NCI-H82 treated with DMSO at 0.1 percent for 48 hours (cell line): ENCODE results near the gene TSPAN5.

Source experiments
- DNase-seq: peaks from one replicate; lab custom pipeline; 2025; ENCODE audit not compliant: unreplicated experiment; lab: John Stamatoyannopoulos, UW

TSPAN5 gene

GRCh38 chr4:98673978-98674377 is 15.6 kb upstream of the TSPAN5 start:
- no peak for DNase-seq

- DNase-seq: no peak
Measured at GRCh38 chr4:98673288-98673644, 14.9 kb upstream of the TSPAN5 start.

GRCh38 chr4:98672583-98673287 is 14.3 kb upstream of the TSPAN5 start:
- no peak for DNase-seq

- no peak for DNase-seq
Measured at GRCh38 chr4:98671131-98671530, 12.7 kb upstream of the TSPAN5 start.

- DNase-seq: no peak
Measured at GRCh38 chr4:98670186-98670585, 11.8 kb upstream of the TSPAN5 start.

GRCh38 chr4:98669577-98669976 is 11.2 kb upstream of the TSPAN5 start:
- DNase-seq: no peak

- no peak for DNase-seq
Measured at GRCh38 chr4:98664959-98665358, 6.5 kb upstream of the TSPAN5 start.

GRCh38 chr4:98663226-98664006 is 5.0 kb upstream of the TSPAN5 start:
- no peak for DNase-seq

- DNase-seq: no peak
Measured at GRCh38 chr4:98662626-98663225, 4.3 kb upstream of the TSPAN5 start.

GRCh38 chr4:98662055-98662453 is 3.6 kb upstream of the TSPAN5 start:
- DNase-seq: no peak

- DNase-seq: no peak
Measured at GRCh38 chr4:98661371-98662054, 3.1 kb upstream of the TSPAN5 start.

- DNase-seq: no peak
Measured at GRCh38 chr4:98659741-98660462, 1.5 kb upstream of the TSPAN5 start.

- DNase-seq: no peak
Measured at GRCh38 chr4:98659106-98659592, 738 bp upstream of the TSPAN5 start.

- peak; percentile 71 for DNase-seq
Measured at GRCh38 chr4:98657531-98658286, 702 bp downstream of the TSPAN5 start.

GRCh38 chr4:98656886-98657285 is 1.5 kb downstream of the TSPAN5 start:
- no peak for DNase-seq

GRCh38 chr4:98656443-98656842 is 2.0 kb downstream of the TSPAN5 start:
- no peak for DNase-seq

- no peak for DNase-seq
Measured at GRCh38 chr4:98653890-98654867, 4.2 kb downstream of the TSPAN5 start.

- DNase-seq: no peak
Measured at GRCh38 chr4:98652996-98653395, 5.4 kb downstream of the TSPAN5 start.

- DNase-seq: no peak
Measured at GRCh38 chr4:98648602-98649001, 9.8 kb downstream of the TSPAN5 start.
